ENCODE measurements around the gene DLGAP1.

DLGAP1 gene

DNA sequence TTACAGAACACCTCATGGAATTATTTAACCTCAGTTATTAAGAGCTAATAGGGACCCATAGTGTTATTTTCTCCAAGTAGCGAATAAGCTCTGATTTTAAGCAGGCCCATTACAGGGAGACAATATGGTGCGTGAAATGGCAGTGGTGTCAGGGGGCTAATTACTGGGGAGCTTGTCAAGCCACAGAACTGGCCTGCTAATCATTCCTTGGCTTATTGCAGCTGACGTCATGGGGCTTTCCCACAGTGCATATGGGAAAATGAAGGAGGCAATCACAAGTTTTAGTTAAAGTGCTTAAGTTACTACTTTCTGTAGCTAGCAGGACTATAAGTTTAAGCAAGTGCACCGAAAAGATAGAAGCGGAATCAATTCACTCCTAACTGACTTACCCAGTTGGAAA is 742.6 kb downstream of the DLGAP1 start:
- no peak overlapping the region for H3K27ac ChIP-seq
- peaks cover 6% of the 10 kb centered on the region for H3K27me3 ChIP-seq (ENCODE audit: insufficient read depth, low read depth, severe bottlenecking)
- no peak for DNase-seq
- H3K36me3 ChIP-seq = no peaks in the 10 kb centered on the region
- no peaks in the 10 kb centered on the region for H3K9me3 ChIP-seq (ENCODE audit: severe bottlenecking)
- TF ChIP-seq, protein P1, sequence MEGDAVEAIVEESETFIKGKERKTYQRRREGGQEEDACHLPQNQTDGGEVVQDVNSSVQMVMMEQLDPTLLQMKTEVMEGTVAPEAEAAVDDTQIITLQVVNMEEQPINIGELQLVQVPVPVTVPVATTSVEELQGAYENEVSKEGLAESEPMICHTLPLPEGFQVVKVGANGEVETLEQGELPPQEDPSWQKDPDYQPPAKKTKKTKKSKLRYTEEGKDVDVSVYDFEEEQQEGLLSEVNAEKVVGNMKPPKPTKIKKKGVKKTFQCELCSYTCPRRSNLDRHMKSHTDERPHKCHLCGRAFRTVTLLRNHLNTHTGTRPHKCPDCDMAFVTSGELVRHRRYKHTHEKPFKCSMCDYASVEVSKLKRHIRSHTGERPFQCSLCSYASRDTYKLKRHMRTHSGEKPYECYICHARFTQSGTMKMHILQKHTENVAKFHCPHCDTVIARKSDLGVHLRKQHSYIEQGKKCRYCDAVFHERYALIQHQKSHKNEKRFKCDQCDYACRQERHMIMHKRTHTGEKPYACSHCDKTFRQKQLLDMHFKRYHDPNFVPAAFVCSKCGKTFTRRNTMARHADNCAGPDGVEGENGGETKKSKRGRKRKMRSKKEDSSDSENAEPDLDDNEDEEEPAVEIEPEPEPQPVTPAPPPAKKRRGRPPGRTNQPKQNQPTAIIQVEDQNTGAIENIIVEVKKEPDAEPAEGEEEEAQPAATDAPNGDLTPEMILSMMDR (IDR thresholded peaks at IDR 0.05; ENCODE audit: low read depth, low read length) = no peak
- no peak overlapping the region for H3K4me3 ChIP-seq (ENCODE audit: low read depth, low read length)

DNA sequence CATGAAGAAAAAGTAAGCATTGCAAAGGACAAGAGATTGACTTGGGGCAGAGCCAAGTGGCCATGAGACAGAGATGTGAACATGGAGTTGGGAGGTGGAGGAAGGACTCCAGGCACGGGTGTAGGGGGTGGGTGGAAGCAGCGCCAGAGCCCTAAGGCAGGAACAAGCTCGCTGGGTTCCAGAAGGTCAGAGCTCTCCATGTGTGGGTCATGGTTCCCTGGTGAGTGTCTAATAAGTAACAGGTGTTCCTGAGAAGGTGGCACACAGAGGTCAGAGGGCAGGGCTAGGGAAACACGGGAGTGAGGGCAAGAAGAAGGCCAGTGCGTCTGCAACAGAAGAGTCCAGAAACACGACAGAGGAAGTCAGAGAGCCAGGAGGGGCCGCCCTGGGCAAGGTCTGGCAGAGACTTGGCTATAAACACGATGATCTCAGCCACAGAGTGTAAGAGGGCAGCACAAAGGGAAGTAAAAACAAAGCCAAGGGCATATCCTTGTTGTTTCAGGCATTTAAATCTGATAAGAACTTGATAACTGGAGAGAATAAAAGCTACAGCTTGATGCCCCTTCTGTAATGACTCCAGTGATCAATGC is 744.3 kb downstream of the DLGAP1 start:
- TF ChIP-seq, protein P1 (IDR thresholded peaks at IDR 0.05; ENCODE audit: low read depth, low read length) = no peak
- Histone ChIP-seq H3K27ac (no peak overlapping the region), H3K4me3 (ENCODE audit: low read depth, low read length) (no peak overlapping the region), H3K36me3 (no peaks in the 10 kb centered on the region), H3K9me3 (ENCODE audit: severe bottlenecking) (no peaks in the 10 kb centered on the region), H3K27me3 (ENCODE audit: insufficient read depth, low read depth, severe bottlenecking) (peaks cover 6% of the 10 kb centered on the region)
- DNase-seq = no peak

DNA sequence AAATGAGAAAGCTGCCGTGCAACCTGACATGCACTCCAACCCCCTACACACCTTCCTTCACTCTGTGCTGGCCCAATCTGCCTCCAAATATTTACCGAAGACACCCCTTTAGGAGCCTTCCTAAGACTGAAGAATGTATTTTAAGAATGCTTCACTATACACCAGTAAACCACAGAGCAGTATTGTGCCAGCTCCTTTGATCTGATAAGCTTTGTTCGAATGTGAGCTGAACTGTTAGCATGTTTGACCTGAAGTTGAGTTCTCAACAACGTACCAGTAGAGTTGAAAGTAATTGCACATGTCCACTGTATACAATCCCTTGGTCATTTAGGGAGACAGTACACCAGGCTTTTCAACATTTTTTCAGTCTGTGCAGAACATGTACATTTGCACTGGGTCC is 745.9 kb downstream of the DLGAP1 start:
- H3K27ac ChIP-seq = no peak overlapping the region
- peaks cover 6% of the 10 kb centered on the region for H3K27me3 ChIP-seq (ENCODE audit: insufficient read depth, low read depth, severe bottlenecking)
- H3K36me3 ChIP-seq = no peaks in the 10 kb centered on the region
- H3K9me3 ChIP-seq (ENCODE audit: severe bottlenecking) = no peaks in the 10 kb centered on the region
- DNase-seq = no peak
- H3K4me3 ChIP-seq (ENCODE audit: low read depth, low read length) = no peak overlapping the region
- TF ChIP-seq, protein P1 (IDR thresholded peaks at IDR 0.05; ENCODE audit: low read depth, low read length) = no peak

DNA sequence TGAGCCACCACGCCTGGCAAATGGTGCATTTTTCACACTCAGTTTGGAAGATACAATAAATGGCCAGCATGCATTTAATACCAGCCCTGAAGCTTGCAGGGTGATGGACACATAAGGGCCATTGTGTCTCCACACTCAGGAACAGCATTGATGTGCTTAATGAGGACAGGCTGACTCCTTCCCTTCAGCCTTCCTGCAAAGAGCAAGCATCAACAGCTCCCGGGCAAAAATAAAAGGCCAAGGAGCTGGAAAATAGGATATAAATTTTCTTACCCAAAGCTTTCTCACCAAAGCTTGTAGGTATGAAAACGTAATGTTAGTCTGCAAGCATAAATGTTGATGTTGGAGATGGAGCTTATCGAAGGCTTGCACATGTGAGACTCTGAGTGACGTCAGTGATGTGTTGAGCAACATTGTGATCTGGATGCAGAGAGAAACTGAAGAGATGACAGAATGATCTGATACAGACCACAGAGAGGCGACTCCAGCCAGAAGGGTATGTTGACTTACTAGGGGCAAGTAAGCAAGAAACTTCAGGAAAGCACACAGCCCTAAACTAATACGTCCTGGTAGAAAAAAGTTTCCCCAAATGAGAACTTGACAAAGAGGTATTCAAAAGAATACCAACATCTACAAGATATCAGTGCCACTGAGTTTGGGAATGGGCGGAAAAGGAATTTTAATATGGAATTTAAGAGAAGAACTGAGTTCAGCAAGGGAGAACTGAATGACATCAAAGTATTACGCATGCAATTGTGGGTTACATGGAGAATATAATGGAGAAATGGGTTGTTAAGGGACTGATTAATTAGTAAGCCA is 748.6 kb downstream of the DLGAP1 start:
- DNase-seq = no peak
- H3K9me3 ChIP-seq (ENCODE audit: severe bottlenecking) = no peaks in the 10 kb centered on the region
- TF ChIP-seq, protein P1 (IDR thresholded peaks at IDR 0.05; ENCODE audit: low read depth, low read length) = no peak
- no peaks in the 10 kb centered on the region for H3K36me3 ChIP-seq
- H3K4me3 ChIP-seq (ENCODE audit: low read depth, low read length) = no peak overlapping the region
- H3K27ac ChIP-seq = no peak overlapping the region
- peaks cover 10% of the 10 kb centered on the region for H3K27me3 ChIP-seq (ENCODE audit: insufficient read depth, low read depth, severe bottlenecking)

DNA sequence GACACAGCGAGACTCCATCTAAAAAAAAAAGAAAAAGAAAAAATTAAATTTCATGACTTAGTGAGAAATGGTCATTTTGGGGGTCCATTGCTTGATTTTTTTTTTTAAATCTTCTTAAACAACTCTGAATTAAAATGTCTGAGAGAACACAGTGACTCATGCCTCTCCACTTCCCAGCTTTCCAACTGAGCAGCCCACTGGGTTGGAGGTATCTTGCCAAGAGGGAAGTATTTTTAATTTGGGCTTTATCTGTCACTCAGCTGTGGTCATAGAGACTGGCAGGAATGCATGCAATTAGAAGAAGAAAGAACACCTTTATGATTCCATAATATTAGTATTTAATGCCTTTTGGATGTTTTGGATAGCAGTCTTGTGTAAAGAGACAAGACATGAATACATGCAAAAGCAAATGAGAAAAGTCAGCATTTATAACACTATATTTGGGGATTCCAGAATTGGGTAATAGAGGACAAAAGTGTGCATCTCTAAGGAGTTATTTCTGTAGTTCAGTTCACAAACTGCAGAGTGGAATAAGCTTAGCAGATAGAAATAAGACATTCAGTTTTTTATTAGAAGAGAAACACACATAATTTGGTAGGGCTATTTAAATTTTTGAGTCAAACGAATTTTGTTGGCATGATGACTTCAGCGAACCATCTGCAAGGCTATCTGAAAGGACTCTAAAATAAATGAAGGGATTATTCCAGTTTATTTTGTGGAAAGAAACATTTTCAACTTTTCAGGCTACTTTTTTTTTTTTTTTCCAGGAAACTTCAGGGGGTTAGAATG is 750.4 kb downstream of the DLGAP1 start:
- H3K9me3 ChIP-seq (ENCODE audit: severe bottlenecking) = no peaks in the 10 kb centered on the region
- no peak for DNase-seq
- TF ChIP-seq, protein P1 (IDR thresholded peaks at IDR 0.05; ENCODE audit: low read depth, low read length) = no peak
- no peak overlapping the region for H3K4me3 ChIP-seq (ENCODE audit: low read depth, low read length)
- H3K27me3 ChIP-seq (ENCODE audit: insufficient read depth, low read depth, severe bottlenecking) = peaks cover 10% of the 10 kb centered on the region
- H3K27ac ChIP-seq = no peak overlapping the region
- no peaks in the 10 kb centered on the region for H3K36me3 ChIP-seq

All from WERI-Rb-1 (cell line).